GM23338 (cell line): ENCODE data around the gene SPART. TPM values are rescaled to one million over a fixed set of nuclear protein-coding genes. Genes with fewer than 3 reads are reported as not detected.

Experiments used
- ATAC-seq: fragments of 200-7000 bp; cut with Tn5 transposase; 3 replicates; pipeline ENCODE4 v1.9.1; 2020
- DNase-seq: peaks from one replicate; pipeline ENCODE4 v3.0.0-alpha.2; 2015; ENCODE audit warnings: low spot score
- H2AFZ ChIP-seq: fragments of 200-600 bp; sonication (generic); 2 replicates; pipeline ENCODE4 v1.8.0; 2016; ENCODE audit warnings: antibody characterized with exemption, mild to moderate bottlenecking, moderate library complexity
- H3F3A ChIP-seq: fragments of 200-600 bp; sonication (generic); replicated peaks from 2 replicates; pipeline ENCODE4 v1.8.0; 2017; ENCODE audit warnings: antibody characterized with exemption, mixed run types, low read depth
- H3K27ac ChIP-seq: fragments of 200-600 bp; sonication (generic); 2 replicates; pipeline ENCODE4 v1.6.1; 2016; ENCODE audit warnings: low read depth
- H3K27me3 ChIP-seq: fragments of 200-600 bp; sonication (generic); 2 replicates; pipeline ENCODE4 v1.8.0; 2016; ENCODE audit warnings: mild to moderate bottlenecking, mixed run types, moderate library complexity; ENCODE audit not compliant: insufficient read depth
- H3K36me3 ChIP-seq: fragments of 200-600 bp; sonication (generic); 2 replicates; pipeline ENCODE4 v1.8.0; 2016; ENCODE audit warnings: mild to moderate bottlenecking; ENCODE audit not compliant: insufficient read depth
- H3K4me1 ChIP-seq: fragments of 200-600 bp; sonication (generic); 2 replicates; pipeline ENCODE4 v1.8.0; 2016; ENCODE audit warnings: mild to moderate bottlenecking, moderate library complexity; ENCODE audit not compliant: insufficient read depth
- H3K4me2 ChIP-seq: fragments of 200-600 bp; sonication (generic); 2 replicates; pipeline ENCODE4 v1.7.1; 2017; ENCODE audit warnings: mixed run types
- H3K4me3 ChIP-seq: fragments of 200-600 bp; sonication (generic); 2 replicates; pipeline ENCODE4 v1.6.1; 2016; ENCODE audit warnings: mixed run types
- H3K79me2 ChIP-seq: fragments of 200-600 bp; sonication (generic); replicated peaks from 2 replicates; pipeline ENCODE4 v1.8.0; 2017; ENCODE audit warnings: mild to moderate bottlenecking; ENCODE audit not compliant: insufficient read depth
- H3K9me2 ChIP-seq: fragments of 200-600 bp; sonication (generic); 2 replicates; pipeline ENCODE4 v1.8.0; 2017; ENCODE audit not compliant: insufficient read depth
- H4K20me1 ChIP-seq: fragments of 200-600 bp; sonication (generic); replicated peaks from 2 replicates; pipeline ENCODE4 v1.8.0; 2017; ENCODE audit warnings: mild to moderate bottlenecking; ENCODE audit not compliant: insufficient read depth
- H3K27ac Mint-ChIP-seq: 2 replicates; pipeline ENCODE4 v1.8.0; 2020; ENCODE audit warnings: inconsistent platforms, mild to moderate bottlenecking, moderate library complexity, mixed read lengths
- H3K27me3 Mint-ChIP-seq: 3 replicates; pipeline ENCODE4 v1.8.0; 2022; ENCODE audit warnings: low read depth, mild to moderate bottlenecking, moderate library complexity, mixed read lengths, inconsistent platforms; ENCODE audit not compliant: insufficient read depth, poor library complexity
- H3K36me3 Mint-ChIP-seq: 3 replicates; pipeline ENCODE4 v1.8.0; 2021; ENCODE audit warnings: low read depth, mild to moderate bottlenecking, inconsistent platforms, moderate library complexity, mixed read lengths
- H3K4me1 Mint-ChIP-seq: 3 replicates; pipeline ENCODE4 v1.8.0; 2020; ENCODE audit warnings: mild to moderate bottlenecking, inconsistent platforms, mixed read lengths
- H3K4me3 Mint-ChIP-seq: 3 replicates; pipeline ENCODE4 v1.8.0; 2021; ENCODE audit warnings: moderate library complexity, mild to moderate bottlenecking, inconsistent platforms, mixed read lengths
- H3K9me3 Mint-ChIP-seq: 3 replicates; pipeline ENCODE4 v1.8.0; 2020; ENCODE audit warnings: moderate library complexity, mild to moderate bottlenecking, inconsistent platforms, mixed read lengths
- EZH2phosphoT487 ChIP-seq: fragments of 200-600 bp; sonication (generic); IDR thresholded peaks from one replicate; pipeline ENCODE4 v1.8.1; 2018; ENCODE audit warnings: antibody characterized with exemption; ENCODE audit not compliant: unreplicated experiment
- NANOG ChIP-seq: IDR thresholded peaks from 2 replicates; pipeline ENCODE4 v1.6.1; 2016; ENCODE audit warnings: antibody characterized with exemption, borderline replicate concordance
- STAT1 ChIP-seq: IDR thresholded peaks from one replicate; pipeline ENCODE4 v1.6.1; 2016; ENCODE audit warnings: antibody characterized with exemption; ENCODE audit not compliant: unreplicated experiment
- ZNF331 ChIP-seq: fragments of 250-450 bp; sonication (Bioruptor Pico); IDR thresholded peaks from 2 replicates; pipeline ENCODE4 v1.5.0; 2020; ENCODE audit warnings: low read depth, mild to moderate bottlenecking, moderate library complexity
- polyA plus RNA-seq: library from polyadenylated mRNA; unstranded; fragments of >200 nt; fragmentation: Nextera tagmentation; extraction: Ambion mirVana; gene quantifications from 2 replicates; pipeline ENCODE4 v1.2.1, GENCODE V29; 2016
- total RNA-seq: library from RNA; depleted of rRNA; stranded (reverse); fragments of >200 nt; shearing (Covaris generic); gene quantifications from 2 replicates; pipeline ENCODE4 v1.2.3, GENCODE V29; 2014
- TF ChIP-seq, protein P1 (sequence below): fragments of 250-450 bp; sonication (Bioruptor Pico); IDR thresholded peaks from 2 replicates; pipeline ENCODE4 v1.5.0; 2020; ENCODE audit warnings: mild to moderate bottlenecking, moderate library complexity
- TF ChIP-seq, protein P2 (sequence below): IDR thresholded peaks from 2 replicates; pipeline ENCODE4 v1.6.1; 2016; ENCODE audit warnings: antibody characterized with exemption
- TF ChIP-seq, protein P3 (sequence below), 2 experiments: fragments of 200-600 bp in 1 of 2; sonication (generic) in 1 of 2; conservative IDR thresholded peaks; 2 replicates each; pipeline versions ENCODE4 v1.5.1 to v1.6.1; 2016 to 2017; ENCODE audit warnings: antibody characterized with exemption in 2 of 2, low read depth in 2 of 2, mild to moderate bottlenecking in 2 of 2, moderate library complexity in 1 of 2

Gene SPART
- total and polyA plus RNA-seq, 2 experiments from 2014 or later: 109 to 116 TPM

DNA sequence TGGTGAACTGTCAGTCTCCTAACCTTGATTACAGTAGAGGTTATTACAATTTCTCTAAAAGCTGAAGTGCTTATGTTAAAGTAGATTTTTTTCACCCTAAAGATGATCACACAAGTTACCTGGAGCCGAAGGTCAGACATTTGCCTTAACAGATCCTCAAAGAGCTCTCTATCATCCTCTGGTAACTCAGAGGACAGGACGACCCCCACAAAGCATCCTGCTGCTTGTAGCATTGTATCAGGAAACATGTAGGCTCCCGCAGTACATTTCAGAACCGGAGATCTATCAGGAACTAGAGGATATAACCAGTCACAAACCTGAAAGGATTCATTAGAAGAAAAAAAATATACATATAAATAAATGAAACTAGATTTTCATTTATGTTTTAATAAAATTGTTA is 14.9 kb downstream of the SPART start (continued):
- TF ChIP-seq, protein P1, sequence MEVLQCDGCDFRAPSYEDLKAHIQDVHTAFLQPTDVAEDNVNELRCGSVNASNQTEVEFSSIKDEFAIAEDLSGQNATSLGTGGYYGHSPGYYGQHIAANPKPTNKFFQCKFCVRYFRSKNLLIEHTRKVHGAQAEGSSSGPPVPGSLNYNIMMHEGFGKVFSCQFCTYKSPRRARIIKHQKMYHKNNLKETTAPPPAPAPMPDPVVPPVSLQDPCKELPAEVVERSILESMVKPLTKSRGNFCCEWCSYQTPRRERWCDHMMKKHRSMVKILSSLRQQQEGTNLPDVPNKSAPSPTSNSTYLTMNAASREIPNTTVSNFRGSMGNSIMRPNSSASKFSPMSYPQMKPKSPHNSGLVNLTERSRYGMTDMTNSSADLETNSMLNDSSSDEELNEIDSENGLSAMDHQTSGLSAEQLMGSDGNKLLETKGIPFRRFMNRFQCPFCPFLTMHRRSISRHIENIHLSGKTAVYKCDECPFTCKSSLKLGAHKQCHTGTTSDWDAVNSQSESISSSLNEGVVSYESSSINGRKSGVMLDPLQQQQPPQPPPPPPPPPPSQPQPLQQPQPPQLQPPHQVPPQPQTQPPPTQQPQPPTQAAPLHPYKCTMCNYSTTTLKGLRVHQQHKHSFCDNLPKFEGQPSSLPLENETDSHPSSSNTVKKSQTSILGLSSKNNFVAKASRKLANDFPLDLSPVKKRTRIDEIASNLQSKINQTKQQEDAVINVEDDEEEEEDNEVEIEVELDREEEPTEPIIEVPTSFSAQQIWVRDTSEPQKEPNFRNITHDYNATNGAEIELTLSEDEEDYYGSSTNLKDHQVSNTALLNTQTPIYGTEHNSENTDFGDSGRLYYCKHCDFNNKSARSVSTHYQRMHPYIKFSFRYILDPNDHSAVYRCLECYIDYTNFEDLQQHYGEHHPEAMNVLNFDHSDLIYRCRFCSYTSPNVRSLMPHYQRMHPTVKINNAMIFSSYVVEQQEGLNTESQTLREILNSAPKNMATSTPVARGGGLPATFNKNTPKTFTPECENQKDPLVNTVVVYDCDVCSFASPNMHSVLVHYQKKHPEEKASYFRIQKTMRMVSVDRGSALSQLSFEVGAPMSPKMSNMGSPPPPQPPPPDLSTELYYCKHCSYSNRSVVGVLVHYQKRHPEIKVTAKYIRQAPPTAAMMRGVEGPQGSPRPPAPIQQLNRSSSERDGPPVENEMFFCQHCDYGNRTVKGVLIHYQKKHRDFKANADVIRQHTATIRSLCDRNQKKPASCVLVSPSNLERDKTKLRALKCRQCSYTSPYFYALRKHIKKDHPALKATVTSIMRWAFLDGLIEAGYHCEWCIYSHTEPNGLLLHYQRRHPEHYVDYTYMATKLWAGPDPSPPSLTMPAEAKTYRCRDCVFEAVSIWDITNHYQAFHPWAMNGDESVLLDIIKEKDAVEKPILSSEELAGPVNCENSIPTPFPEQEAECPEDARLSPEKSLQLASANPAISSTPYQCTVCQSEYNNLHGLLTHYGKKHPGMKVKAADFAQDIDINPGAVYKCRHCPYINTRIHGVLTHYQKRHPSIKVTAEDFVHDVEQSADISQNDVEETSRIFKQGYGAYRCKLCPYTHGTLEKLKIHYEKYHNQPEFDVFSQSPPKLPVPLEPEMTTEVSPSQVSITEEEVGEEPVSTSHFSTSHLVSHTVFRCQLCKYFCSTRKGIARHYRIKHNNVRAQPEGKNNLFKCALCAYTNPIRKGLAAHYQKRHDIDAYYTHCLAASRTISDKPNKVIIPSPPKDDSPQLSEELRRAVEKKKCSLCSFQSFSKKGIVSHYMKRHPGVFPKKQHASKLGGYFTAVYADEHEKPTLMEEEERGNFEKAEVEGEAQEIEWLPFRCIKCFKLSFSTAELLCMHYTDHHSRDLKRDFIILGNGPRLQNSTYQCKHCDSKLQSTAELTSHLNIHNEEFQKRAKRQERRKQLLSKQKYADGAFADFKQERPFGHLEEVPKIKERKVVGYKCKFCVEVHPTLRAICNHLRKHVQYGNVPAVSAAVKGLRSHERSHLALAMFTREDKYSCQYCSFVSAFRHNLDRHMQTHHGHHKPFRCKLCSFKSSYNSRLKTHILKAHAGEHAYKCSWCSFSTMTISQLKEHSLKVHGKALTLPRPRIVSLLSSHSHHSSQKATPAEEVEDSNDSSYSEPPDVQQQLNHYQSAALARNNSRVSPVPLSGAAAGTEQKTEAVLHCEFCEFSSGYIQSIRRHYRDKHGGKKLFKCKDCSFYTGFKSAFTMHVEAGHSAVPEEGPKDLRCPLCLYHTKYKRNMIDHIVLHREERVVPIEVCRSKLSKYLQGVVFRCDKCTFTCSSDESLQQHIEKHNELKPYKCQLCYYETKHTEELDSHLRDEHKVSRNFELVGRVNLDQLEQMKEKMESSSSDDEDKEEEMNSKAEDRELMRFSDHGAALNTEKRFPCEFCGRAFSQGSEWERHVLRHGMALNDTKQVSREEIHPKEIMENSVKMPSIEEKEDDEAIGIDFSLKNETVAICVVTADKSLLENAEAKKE (CRISPR knock-in tag): no peak

DNA sequence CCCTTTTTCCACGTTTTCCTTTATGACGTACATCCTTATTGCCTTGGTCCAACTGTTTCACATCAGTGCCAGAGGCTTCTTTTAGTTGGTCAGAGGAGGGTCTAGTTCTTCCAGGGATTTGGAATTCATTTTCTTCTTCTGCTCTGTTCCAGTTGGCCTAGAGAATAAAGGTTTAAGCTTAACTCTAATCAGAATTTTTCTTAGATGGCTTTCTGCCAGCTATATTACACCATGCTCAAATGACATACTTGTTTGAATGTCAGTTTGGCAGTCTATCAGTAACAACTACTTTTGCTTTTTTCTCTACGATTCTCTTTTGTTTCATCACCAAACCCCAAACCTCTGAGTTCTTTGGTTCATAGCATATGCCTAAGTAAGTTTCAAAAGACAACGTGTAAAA is 16.8 kb downstream of the SPART start:
- Histone ChIP-seq H3K4me1 (peaks cover 38% of the 10 kb centered on the region), H3F3A (no peaks in the 10 kb centered on the region), H3K9me2 (no peaks in the 10 kb centered on the region), H3K27me3 (no peaks in the 10 kb centered on the region), H3K4me3 (no peak overlapping the region), H3K79me2 (peaks cover 50% of the 10 kb centered on the region), H4K20me1 (no peaks in the 10 kb centered on the region), H2AFZ (no peak overlapping the region), H3K36me3 (peaks cover 13% of the 10 kb centered on the region; the same call in 1 of the 2 replicates), H3K27ac (no peak overlapping the region), H3K4me2 (no peak overlapping the region)
- H3K9me3 Mint-ChIP-seq: no peaks in the 10 kb centered on the region
- H3K4me1 Mint-ChIP-seq: peaks cover 20% of the 10 kb centered on the region
- no peak overlapping the region for H3K4me3 Mint-ChIP-seq
- H3K36me3 Mint-ChIP-seq: peaks cover 32% of the 10 kb centered on the region
- ATAC-seq (no peak), DNase-seq (no peak)
- H3K27me3 Mint-ChIP-seq: no peaks in the 10 kb centered on the region
- H3K27ac Mint-ChIP-seq: no peak overlapping the region
- TF ChIP-seq EZH2phosphoT487 (no peak), ZNF331 (no peak), STAT1 (no peak), NANOG (no peak)
- TF ChIP-seq, protein P2, sequence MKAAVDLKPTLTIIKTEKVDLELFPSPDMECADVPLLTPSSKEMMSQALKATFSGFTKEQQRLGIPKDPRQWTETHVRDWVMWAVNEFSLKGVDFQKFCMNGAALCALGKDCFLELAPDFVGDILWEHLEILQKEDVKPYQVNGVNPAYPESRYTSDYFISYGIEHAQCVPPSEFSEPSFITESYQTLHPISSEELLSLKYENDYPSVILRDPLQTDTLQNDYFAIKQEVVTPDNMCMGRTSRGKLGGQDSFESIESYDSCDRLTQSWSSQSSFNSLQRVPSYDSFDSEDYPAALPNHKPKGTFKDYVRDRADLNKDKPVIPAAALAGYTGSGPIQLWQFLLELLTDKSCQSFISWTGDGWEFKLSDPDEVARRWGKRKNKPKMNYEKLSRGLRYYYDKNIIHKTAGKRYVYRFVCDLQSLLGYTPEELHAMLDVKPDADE: no peak
- TF ChIP-seq, protein P1 (CRISPR knock-in tag): no peak
- TF ChIP-seq, protein P3, sequence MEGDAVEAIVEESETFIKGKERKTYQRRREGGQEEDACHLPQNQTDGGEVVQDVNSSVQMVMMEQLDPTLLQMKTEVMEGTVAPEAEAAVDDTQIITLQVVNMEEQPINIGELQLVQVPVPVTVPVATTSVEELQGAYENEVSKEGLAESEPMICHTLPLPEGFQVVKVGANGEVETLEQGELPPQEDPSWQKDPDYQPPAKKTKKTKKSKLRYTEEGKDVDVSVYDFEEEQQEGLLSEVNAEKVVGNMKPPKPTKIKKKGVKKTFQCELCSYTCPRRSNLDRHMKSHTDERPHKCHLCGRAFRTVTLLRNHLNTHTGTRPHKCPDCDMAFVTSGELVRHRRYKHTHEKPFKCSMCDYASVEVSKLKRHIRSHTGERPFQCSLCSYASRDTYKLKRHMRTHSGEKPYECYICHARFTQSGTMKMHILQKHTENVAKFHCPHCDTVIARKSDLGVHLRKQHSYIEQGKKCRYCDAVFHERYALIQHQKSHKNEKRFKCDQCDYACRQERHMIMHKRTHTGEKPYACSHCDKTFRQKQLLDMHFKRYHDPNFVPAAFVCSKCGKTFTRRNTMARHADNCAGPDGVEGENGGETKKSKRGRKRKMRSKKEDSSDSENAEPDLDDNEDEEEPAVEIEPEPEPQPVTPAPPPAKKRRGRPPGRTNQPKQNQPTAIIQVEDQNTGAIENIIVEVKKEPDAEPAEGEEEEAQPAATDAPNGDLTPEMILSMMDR (conservative IDR thresholded peaks at IDR 0.05; ENCODE audit: low read depth in 2 of 2): no peak
